GM23338 (cell line): Measurements from ENCODE around the gene PTPRN2. TPM values are rescaled to one million over a fixed set of nuclear protein-coding genes. Genes with fewer than 3 reads are reported as not detected.

ENCODE experiments used
- ATAC-seq: fragments of 200-7000 bp; cut with Tn5 transposase; 3 replicates; pipeline ENCODE4 v1.9.1; 2020
- DNase-seq: peaks from one replicate; pipeline ENCODE4 v3.0.0-alpha.2; 2015; ENCODE audit warnings: low spot score
- H2AFZ ChIP-seq: fragments of 200-600 bp; sonication (generic); 2 replicates; pipeline ENCODE4 v1.8.0; 2016; ENCODE audit warnings: antibody characterized with exemption, mild to moderate bottlenecking, moderate library complexity
- H3F3A ChIP-seq: fragments of 200-600 bp; sonication (generic); replicated peaks from 2 replicates; pipeline ENCODE4 v1.8.0; 2017; ENCODE audit warnings: antibody characterized with exemption, mixed run types, low read depth
- H3K27ac ChIP-seq: fragments of 200-600 bp; sonication (generic); 2 replicates; pipeline ENCODE4 v1.6.1; 2016; ENCODE audit warnings: low read depth
- H3K27me3 ChIP-seq: fragments of 200-600 bp; sonication (generic); 2 replicates; pipeline ENCODE4 v1.8.0; 2016; ENCODE audit warnings: mild to moderate bottlenecking, mixed run types, moderate library complexity; ENCODE audit not compliant: insufficient read depth
- H3K36me3 ChIP-seq: fragments of 200-600 bp; sonication (generic); 2 replicates; pipeline ENCODE4 v1.8.0; 2016; ENCODE audit warnings: mild to moderate bottlenecking; ENCODE audit not compliant: insufficient read depth
- H3K4me1 ChIP-seq: fragments of 200-600 bp; sonication (generic); 2 replicates; pipeline ENCODE4 v1.8.0; 2016; ENCODE audit warnings: mild to moderate bottlenecking, moderate library complexity; ENCODE audit not compliant: insufficient read depth
- H3K4me2 ChIP-seq: fragments of 200-600 bp; sonication (generic); 2 replicates; pipeline ENCODE4 v1.7.1; 2017; ENCODE audit warnings: mixed run types
- H3K4me3 ChIP-seq: fragments of 200-600 bp; sonication (generic); 2 replicates; pipeline ENCODE4 v1.6.1; 2016; ENCODE audit warnings: mixed run types
- H3K79me2 ChIP-seq: fragments of 200-600 bp; sonication (generic); replicated peaks from 2 replicates; pipeline ENCODE4 v1.8.0; 2017; ENCODE audit warnings: mild to moderate bottlenecking; ENCODE audit not compliant: insufficient read depth
- H3K9me2 ChIP-seq: fragments of 200-600 bp; sonication (generic); 2 replicates; pipeline ENCODE4 v1.8.0; 2017; ENCODE audit not compliant: insufficient read depth
- H4K20me1 ChIP-seq: fragments of 200-600 bp; sonication (generic); replicated peaks from 2 replicates; pipeline ENCODE4 v1.8.0; 2017; ENCODE audit warnings: mild to moderate bottlenecking; ENCODE audit not compliant: insufficient read depth
- H3K27ac Mint-ChIP-seq: 2 replicates; pipeline ENCODE4 v1.8.0; 2020; ENCODE audit warnings: inconsistent platforms, mild to moderate bottlenecking, moderate library complexity, mixed read lengths
- H3K27me3 Mint-ChIP-seq: 3 replicates; pipeline ENCODE4 v1.8.0; 2022; ENCODE audit warnings: low read depth, mild to moderate bottlenecking, moderate library complexity, mixed read lengths, inconsistent platforms; ENCODE audit not compliant: insufficient read depth, poor library complexity
- H3K36me3 Mint-ChIP-seq: 3 replicates; pipeline ENCODE4 v1.8.0; 2021; ENCODE audit warnings: low read depth, mild to moderate bottlenecking, inconsistent platforms, moderate library complexity, mixed read lengths
- H3K4me1 Mint-ChIP-seq: 3 replicates; pipeline ENCODE4 v1.8.0; 2020; ENCODE audit warnings: mild to moderate bottlenecking, inconsistent platforms, mixed read lengths
- H3K4me3 Mint-ChIP-seq: 3 replicates; pipeline ENCODE4 v1.8.0; 2021; ENCODE audit warnings: moderate library complexity, mild to moderate bottlenecking, inconsistent platforms, mixed read lengths
- H3K9me3 Mint-ChIP-seq: 3 replicates; pipeline ENCODE4 v1.8.0; 2020; ENCODE audit warnings: moderate library complexity, mild to moderate bottlenecking, inconsistent platforms, mixed read lengths
- CREB1 ChIP-seq: fragments of 250-450 bp; sonication (Bioruptor Pico); IDR thresholded peaks from 2 replicates; pipeline ENCODE4 v1.5.0; 2020; ENCODE audit warnings: low read depth, mild to moderate bottlenecking, moderate library complexity
- EZH2 ChIP-seq: fragments of 200-600 bp; sonication (generic); IDR thresholded peaks from one replicate; pipeline ENCODE4 v1.8.0; 2017; ENCODE audit warnings: antibody characterized with exemption, mild to moderate bottlenecking, low read depth; ENCODE audit not compliant: unreplicated experiment
- EZH2phosphoT487 ChIP-seq: fragments of 200-600 bp; sonication (generic); IDR thresholded peaks from one replicate; pipeline ENCODE4 v1.8.1; 2018; ENCODE audit warnings: antibody characterized with exemption; ENCODE audit not compliant: unreplicated experiment
- JUNB ChIP-seq: IDR thresholded peaks from one replicate; pipeline ENCODE4 v1.6.1; 2016; ENCODE audit warnings: antibody characterized with exemption; ENCODE audit not compliant: unreplicated experiment
- NANOG ChIP-seq: IDR thresholded peaks from 2 replicates; pipeline ENCODE4 v1.6.1; 2016; ENCODE audit warnings: antibody characterized with exemption, borderline replicate concordance
- POLR2AphosphoS5 ChIP-seq: IDR thresholded peaks from 2 replicates; pipeline ENCODE4 v1.6.1; 2016; ENCODE audit warnings: antibody characterized with exemption, low read depth
- STAT1 ChIP-seq: IDR thresholded peaks from one replicate; pipeline ENCODE4 v1.6.1; 2016; ENCODE audit warnings: antibody characterized with exemption; ENCODE audit not compliant: unreplicated experiment
- ZNF114 ChIP-seq: fragments of 250-450 bp; sonication (Bioruptor Pico); IDR thresholded peaks from 2 replicates; pipeline ENCODE4 v1.5.0; 2020; ENCODE audit warnings: mild to moderate bottlenecking, moderate library complexity
- ZNF331 ChIP-seq: fragments of 250-450 bp; sonication (Bioruptor Pico); IDR thresholded peaks from 2 replicates; pipeline ENCODE4 v1.5.0; 2020; ENCODE audit warnings: low read depth, mild to moderate bottlenecking, moderate library complexity
- polyA plus RNA-seq: library from polyadenylated mRNA; unstranded; fragments of >200 nt; fragmentation: Nextera tagmentation; extraction: Ambion mirVana; gene quantifications from 2 replicates; pipeline ENCODE4 v1.2.1, GENCODE V29; 2016
- total RNA-seq: library from RNA; depleted of rRNA; stranded (reverse); fragments of >200 nt; shearing (Covaris generic); gene quantifications from 2 replicates; pipeline ENCODE4 v1.2.3, GENCODE V29; 2014
- TF ChIP-seq, protein P1 (sequence below), 2 experiments: fragments of 200-600 bp in 1 of 2; sonication (generic) in 1 of 2; conservative IDR thresholded peaks; 2 replicates each; pipeline versions ENCODE4 v1.5.1 to v1.6.1; 2016 to 2017; ENCODE audit warnings: antibody characterized with exemption in 2 of 2, low read depth in 2 of 2, mild to moderate bottlenecking in 2 of 2, moderate library complexity in 1 of 2
- TF ChIP-seq, protein P2 (sequence below): IDR thresholded peaks from one replicate; pipeline ENCODE4 v1.6.1; 2018; ENCODE audit warnings: antibody characterized with exemption; ENCODE audit not compliant: unreplicated experiment
- TF ChIP-seq, protein P3 (sequence below): IDR thresholded peaks from 2 replicates; pipeline ENCODE4 v1.6.1; 2016; ENCODE audit warnings: antibody characterized with exemption

Gene PTPRN2
- total and polyA plus RNA-seq, 2 experiments from 2014 or later: 0.87 to 4.0 TPM

DNA sequence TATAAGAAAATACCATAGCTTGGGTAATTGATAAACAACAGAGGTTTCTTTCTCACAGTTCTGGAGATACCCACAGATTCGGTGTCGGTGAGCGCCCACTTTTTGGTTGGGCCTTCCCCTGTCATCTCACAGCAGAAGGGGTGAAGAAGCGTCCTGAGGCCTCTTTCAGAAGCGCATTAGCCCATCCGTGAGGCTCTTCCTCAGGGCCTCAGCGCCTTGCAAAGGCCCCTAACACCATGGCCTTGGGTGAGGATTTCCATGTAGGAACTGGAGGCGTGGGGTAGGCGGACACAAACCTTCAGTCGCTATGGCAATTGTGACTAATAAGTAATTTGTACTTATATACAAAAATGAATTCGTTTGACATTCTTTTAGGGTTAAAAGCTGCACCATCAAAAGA, 316.0 kb downstream of the PTPRN2 start (continued):
- TF ChIP-seq ZNF114 (CRISPR knock-in tag) (no peak), STAT1 (no peak), JUNB (no peak), CREB1 (CRISPR knock-in tag) (no peak), EZH2 (no peak), EZH2phosphoT487 (no peak), NANOG (no peak)
- TF ChIP-seq, protein P1, sequence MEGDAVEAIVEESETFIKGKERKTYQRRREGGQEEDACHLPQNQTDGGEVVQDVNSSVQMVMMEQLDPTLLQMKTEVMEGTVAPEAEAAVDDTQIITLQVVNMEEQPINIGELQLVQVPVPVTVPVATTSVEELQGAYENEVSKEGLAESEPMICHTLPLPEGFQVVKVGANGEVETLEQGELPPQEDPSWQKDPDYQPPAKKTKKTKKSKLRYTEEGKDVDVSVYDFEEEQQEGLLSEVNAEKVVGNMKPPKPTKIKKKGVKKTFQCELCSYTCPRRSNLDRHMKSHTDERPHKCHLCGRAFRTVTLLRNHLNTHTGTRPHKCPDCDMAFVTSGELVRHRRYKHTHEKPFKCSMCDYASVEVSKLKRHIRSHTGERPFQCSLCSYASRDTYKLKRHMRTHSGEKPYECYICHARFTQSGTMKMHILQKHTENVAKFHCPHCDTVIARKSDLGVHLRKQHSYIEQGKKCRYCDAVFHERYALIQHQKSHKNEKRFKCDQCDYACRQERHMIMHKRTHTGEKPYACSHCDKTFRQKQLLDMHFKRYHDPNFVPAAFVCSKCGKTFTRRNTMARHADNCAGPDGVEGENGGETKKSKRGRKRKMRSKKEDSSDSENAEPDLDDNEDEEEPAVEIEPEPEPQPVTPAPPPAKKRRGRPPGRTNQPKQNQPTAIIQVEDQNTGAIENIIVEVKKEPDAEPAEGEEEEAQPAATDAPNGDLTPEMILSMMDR (conservative IDR thresholded peaks at IDR 0.05; ENCODE audit: low read depth in 2 of 2): no peak
- TF ChIP-seq, protein P2, sequence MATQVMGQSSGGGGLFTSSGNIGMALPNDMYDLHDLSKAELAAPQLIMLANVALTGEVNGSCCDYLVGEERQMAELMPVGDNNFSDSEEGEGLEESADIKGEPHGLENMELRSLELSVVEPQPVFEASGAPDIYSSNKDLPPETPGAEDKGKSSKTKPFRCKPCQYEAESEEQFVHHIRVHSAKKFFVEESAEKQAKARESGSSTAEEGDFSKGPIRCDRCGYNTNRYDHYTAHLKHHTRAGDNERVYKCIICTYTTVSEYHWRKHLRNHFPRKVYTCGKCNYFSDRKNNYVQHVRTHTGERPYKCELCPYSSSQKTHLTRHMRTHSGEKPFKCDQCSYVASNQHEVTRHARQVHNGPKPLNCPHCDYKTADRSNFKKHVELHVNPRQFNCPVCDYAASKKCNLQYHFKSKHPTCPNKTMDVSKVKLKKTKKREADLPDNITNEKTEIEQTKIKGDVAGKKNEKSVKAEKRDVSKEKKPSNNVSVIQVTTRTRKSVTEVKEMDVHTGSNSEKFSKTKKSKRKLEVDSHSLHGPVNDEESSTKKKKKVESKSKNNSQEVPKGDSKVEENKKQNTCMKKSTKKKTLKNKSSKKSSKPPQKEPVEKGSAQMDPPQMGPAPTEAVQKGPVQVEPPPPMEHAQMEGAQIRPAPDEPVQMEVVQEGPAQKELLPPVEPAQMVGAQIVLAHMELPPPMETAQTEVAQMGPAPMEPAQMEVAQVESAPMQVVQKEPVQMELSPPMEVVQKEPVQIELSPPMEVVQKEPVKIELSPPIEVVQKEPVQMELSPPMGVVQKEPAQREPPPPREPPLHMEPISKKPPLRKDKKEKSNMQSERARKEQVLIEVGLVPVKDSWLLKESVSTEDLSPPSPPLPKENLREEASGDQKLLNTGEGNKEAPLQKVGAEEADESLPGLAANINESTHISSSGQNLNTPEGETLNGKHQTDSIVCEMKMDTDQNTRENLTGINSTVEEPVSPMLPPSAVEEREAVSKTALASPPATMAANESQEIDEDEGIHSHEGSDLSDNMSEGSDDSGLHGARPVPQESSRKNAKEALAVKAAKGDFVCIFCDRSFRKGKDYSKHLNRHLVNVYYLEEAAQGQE: no peak
- TF ChIP-seq, protein P3, sequence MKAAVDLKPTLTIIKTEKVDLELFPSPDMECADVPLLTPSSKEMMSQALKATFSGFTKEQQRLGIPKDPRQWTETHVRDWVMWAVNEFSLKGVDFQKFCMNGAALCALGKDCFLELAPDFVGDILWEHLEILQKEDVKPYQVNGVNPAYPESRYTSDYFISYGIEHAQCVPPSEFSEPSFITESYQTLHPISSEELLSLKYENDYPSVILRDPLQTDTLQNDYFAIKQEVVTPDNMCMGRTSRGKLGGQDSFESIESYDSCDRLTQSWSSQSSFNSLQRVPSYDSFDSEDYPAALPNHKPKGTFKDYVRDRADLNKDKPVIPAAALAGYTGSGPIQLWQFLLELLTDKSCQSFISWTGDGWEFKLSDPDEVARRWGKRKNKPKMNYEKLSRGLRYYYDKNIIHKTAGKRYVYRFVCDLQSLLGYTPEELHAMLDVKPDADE: no peak

DNA sequence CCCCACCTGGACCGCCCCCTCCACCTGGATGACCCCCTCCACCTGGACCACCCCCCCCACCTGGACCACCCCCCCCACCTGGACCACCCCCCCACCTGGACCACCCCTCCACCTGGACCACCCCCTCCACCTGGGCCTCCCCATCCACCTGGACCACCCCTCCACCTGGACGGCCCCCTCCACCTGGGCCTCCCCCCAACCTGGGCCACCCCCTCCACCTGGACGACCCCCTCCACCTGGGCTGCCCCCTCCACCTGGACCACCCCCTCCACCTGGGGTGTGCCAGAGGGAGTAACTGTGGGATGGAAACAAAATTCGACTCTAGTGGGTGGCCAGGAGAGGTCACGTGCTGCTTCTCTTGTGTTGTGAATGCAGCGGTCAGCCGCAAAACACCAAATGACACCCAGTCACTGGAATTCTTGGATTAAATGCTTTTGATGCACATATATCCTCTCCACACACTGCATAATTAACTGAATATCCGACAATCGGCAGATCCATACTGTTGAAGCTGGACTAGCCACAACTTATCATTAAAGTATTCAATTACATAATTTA, 316.7 kb downstream of the PTPRN2 start:
- no peak for DNase-seq
- Histone ChIP-seq H2AFZ (no peak overlapping the region), H3K36me3 (0 out of 2 replicates have a peak, but pooled peaks cover 4% of the 10 kb centered on the region), H3K9me2 (no peaks in the 10 kb centered on the region), H3K27ac (no peak overlapping the region), H3K27me3 (no peaks in the 10 kb centered on the region), H4K20me1 (no peaks in the 10 kb centered on the region), H3K4me2 (no peak overlapping the region), H3K79me2 (no peaks in the 10 kb centered on the region), H3F3A (no peaks in the 10 kb centered on the region), H3K4me1 (no peaks in the 10 kb centered on the region), H3K4me3 (no peak overlapping the region)
- Mint-ChIP-seq H3K4me1 (no peaks in the 10 kb centered on the region), H3K27ac (no peak overlapping the region), H3K4me3 (no peak overlapping the region), H3K36me3 (peaks cover 52% of the 10 kb centered on the region), H3K27me3 (peaks cover 9% of the 10 kb centered on the region), H3K9me3 (peaks cover 93% of the 10 kb centered on the region)
- TF ChIP-seq ZNF331 (CRISPR knock-in tag) (no peak), JUNB (no peak), POLR2AphosphoS5 (no peak), EZH2phosphoT487 (no peak), CREB1 (CRISPR knock-in tag) (no peak)
- no peak for ATAC-seq
